Measurements from ENCODE around the gene PCDHB3. TPM values are rescaled to one million over a fixed set of nuclear protein-coding genes. Genes with fewer than 3 reads are reported as not detected.
"Not testable (repeated sequence)": the region's sequence is repeated elsewhere in the genome, so short reads cannot be mapped to it uniquely, and the experiment has no call there.

PCDHB3 gene
- total and polyA plus RNA-seq, 7 donors: 0.18 to 1.8 (median 0.69) TPM

DNA sequence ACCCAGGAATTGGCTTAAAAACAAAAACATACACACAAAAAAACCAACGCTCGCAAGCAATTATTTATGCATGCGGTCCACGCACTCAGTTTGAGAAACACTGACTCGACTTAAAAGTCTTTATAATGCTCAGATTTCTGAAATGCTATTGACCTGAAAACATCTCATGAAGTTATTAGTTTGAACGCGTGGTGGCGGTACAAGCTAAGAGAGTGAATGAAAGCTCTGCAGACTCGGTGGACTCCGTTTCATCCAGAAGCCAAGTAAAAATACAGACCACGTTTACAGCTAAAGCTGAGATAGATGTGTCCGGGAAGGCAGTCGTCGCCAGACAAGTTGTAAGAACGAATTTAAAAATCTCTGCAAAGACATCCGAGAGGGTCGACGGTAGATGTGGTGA is 49.5 kb downstream of the PCDHB3 start, which contains the start of gene PCDHB6:
TSS of gene PCDHB6 (plus strand) at position 246 of the 400 bp plus-strand sequence. CDS start 201 bp downstream, outside the sequence.
- ATAC-seq: no peak
- no peaks in the 10 kb centered on the region for H3K4me1 ChIP-seq
- no peak within 1 kb of the TSS for H3K27ac ChIP-seq
- WGBS, 3 donors: 9 to 13% (median 12%) methylated on average over 18 of the region's 18 CpGs
- peak within 1 kb of the TSS; percentile 27 for H3K4me3 ChIP-seq
- peaks cover 3% of the 10 kb centered on the region for H3K9me3 ChIP-seq
- peaks cover 0 to 7% (median 5%) of the 10 kb centered on the region in 3 donors for H3K27me3 ChIP-seq (ENCODE audit: insufficient read depth in 3 of 3, low read length in 2 of 3)
- DNase-seq: no peak
- H3K36me3 ChIP-seq (ENCODE audit: insufficient read depth in 1 of 2, low read depth in 1 of 2): no peaks in the 10 kb centered on the region
- TF ChIP-seq, protein P1, sequence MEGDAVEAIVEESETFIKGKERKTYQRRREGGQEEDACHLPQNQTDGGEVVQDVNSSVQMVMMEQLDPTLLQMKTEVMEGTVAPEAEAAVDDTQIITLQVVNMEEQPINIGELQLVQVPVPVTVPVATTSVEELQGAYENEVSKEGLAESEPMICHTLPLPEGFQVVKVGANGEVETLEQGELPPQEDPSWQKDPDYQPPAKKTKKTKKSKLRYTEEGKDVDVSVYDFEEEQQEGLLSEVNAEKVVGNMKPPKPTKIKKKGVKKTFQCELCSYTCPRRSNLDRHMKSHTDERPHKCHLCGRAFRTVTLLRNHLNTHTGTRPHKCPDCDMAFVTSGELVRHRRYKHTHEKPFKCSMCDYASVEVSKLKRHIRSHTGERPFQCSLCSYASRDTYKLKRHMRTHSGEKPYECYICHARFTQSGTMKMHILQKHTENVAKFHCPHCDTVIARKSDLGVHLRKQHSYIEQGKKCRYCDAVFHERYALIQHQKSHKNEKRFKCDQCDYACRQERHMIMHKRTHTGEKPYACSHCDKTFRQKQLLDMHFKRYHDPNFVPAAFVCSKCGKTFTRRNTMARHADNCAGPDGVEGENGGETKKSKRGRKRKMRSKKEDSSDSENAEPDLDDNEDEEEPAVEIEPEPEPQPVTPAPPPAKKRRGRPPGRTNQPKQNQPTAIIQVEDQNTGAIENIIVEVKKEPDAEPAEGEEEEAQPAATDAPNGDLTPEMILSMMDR (IDR thresholded peaks at IDR 0.05): no peak
- intact Hi-C loops (cut with DNase I): no loop called here

DNA sequence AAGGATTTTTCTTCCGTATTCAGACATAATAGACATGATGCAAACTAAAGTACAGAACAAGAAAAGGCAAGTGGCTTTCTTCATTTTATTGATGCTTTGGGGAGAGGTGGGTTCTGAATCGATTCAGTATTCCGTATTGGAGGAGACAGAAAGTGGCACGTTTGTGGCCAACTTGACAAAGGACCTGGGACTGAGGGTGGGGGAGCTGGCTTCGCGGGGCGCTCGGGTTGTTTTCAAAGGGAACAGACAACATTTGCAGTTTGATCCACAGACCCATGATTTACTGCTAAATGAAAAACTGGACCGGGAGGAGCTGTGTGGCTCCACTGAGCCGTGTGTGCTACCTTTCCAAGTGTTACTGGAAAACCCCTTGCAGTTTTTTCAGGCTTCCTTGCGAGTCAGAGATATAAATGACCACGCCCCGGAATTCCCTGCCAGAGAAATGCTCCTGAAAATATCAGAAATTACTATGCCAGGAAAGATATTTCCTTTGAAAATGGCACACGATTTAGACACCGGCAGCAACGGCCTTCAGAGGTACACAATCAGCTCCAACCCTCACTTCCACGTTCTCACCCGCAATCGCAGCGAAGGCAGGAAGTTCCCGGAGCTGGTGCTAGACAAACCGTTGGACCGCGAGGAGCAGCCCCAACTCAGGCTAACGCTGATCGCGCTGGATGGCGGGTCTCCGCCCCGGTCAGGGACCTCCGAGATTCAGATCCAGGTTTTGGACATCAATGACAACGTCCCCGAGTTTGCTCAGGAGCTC is 50.1 kb downstream of the PCDHB3 start:
- Histone ChIP-seq H3K27ac (no peak overlapping the region), H3K4me3 (peak overlapping the region; percentile 27), H3K4me1 (no peaks in the 10 kb centered on the region), H3K9me3 (peaks cover 5% of the 10 kb centered on the region), H3K36me3 (ENCODE audit: insufficient read depth in 1 of 2, low read depth in 1 of 2) (no peaks in the 10 kb centered on the region), H3K27me3 (ENCODE audit: insufficient read depth in 3 of 3, low read length in 2 of 3) (peaks cover 0 to 11% (median 7%) of the 10 kb centered on the region in 3 donors)
- intact Hi-C loops (cut with DNase I): no loop called here
- DNase-seq (no peak), ATAC-seq (no peak)
- TF ChIP-seq, protein P1 (IDR thresholded peaks at IDR 0.05): no peak
- WGBS, 3 donors: 31 to 40% (median 37%) methylated on average over 33 of the region's 33 CpGs

DNA sequence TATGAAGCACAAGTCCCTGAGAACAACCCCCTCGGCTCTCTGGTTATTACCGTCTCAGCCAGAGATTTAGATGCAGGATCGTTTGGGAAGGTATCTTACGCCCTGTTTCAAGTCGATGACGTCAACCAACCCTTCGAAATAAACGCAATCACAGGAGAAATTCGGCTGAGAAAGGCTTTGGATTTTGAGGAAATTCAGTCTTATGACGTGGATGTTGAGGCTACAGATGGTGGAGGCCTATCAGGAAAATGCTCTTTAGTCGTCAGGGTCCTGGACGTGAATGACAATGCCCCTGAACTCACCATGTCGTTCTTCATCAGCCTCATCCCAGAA is 50.7 kb downstream of the PCDHB3 start:
- Histone ChIP-seq H3K4me1 (no peaks in the 10 kb centered on the region), H3K9me3 (peaks cover 8% of the 10 kb centered on the region), H3K36me3 (ENCODE audit: insufficient read depth in 1 of 2, low read depth in 1 of 2) (no peaks in the 10 kb centered on the region), H3K27me3 (ENCODE audit: insufficient read depth in 3 of 3, low read length in 2 of 3) (peaks cover 0 to 13% (median 9%) of the 10 kb centered on the region in 3 donors), H3K4me3 (no peak overlapping the region), H3K27ac (no peak overlapping the region)
- intact Hi-C loops (cut with DNase I): no loop called here
- TF ChIP-seq, protein P1 (IDR thresholded peaks at IDR 0.05): no peak
- ATAC-seq (no peak), DNase-seq (no peak)
- WGBS, 3 donors: 32 to 37% (median 37%) methylated on average over 13 of the region's 13 CpGs

DNA sequence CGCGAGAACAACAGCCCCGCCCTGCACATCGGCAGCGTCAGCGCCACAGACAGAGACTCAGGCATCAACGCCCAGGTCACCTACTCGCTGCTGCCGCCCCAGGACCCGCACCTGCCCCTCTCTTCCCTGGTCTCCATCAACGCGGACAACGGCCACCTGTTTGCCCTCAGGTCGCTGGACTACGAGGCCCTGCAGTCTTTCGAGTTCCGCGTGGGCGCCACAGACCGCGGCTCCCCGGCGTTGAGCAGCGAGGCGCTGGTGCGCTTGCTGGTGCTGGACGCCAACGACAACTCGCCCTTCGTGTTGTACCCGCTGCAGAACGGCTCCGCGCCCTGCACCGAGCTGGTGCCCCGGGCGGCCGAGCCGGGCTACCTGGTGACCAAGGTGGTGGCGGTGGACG is 51.4 kb downstream of the PCDHB3 start:
- ATAC-seq; H3K4me3 ChIP-seq; intact Hi-C loops (cut with DNase I); H3K4me1 ChIP-seq; H3K27ac ChIP-seq; H3K36me3 ChIP-seq (ENCODE audit: insufficient read depth in 1 of 2, low read depth in 1 of 2); DNase-seq; H3K9me3 ChIP-seq: not testable (repeated sequence)
- 31 to 38% (median 38%) methylated on average over 32 to 39 of the region's 41 CpGs for WGBS, 3 donors
- peaks cover 0 to 16% (median 13%) of the 10 kb centered on the region in 3 donors for H3K27me3 ChIP-seq (ENCODE audit: insufficient read depth in 3 of 3, low read length in 2 of 3)

DNA sequence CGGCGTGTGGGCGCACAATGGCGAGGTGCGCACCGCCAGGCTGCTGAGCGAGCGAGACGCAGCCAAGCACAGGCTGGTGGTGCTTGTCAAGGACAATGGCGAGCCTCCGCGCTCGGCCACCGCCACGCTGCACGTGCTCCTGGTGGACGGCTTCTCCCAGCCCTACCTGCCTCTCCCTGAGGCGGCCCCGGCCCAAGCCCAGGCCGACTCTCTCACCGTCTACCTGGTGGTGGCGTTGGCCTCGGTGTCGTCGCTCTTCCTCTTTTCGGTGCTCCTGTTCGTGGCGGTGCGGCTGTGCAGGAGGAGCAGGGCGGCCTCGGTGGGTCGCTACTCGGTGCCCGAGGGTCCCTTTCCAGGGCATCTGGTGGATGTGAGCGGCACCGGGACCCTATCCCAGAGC is 51.8 kb downstream of the PCDHB3 start:
- H3K27ac ChIP-seq; H3K4me1 ChIP-seq; H3K4me3 ChIP-seq; intact Hi-C loops (cut with DNase I); H3K36me3 ChIP-seq (ENCODE audit: insufficient read depth in 1 of 2, low read depth in 1 of 2); H3K9me3 ChIP-seq; DNase-seq; ATAC-seq: not testable (repeated sequence)
- peaks cover 0 to 21% (median 13%) of the 10 kb centered on the region in 3 donors for H3K27me3 ChIP-seq (ENCODE audit: insufficient read depth in 3 of 3, low read length in 2 of 3)
- WGBS, 3 donors: 23 to 32% (median 24%) methylated on average over 27 to 36 of the region's 36 CpGs

Other genes with a start within 250 kb of the PCDHB3 start
- gene PCDHA10, start 244.6 kb upstream of the PCDHB3 start, total RNA-seq: under 1 TPM in 2 of 4 donors, not detected in 2; 0.11 to 0.12 TPM
- gene PCDHA10, start 244.6 kb upstream of the PCDHB3 start, polyA plus RNA-seq: under 1 TPM in 1 of 3 donors, not detected in 2; 0.05 TPM
- under 1 TPM in 1 of 4 donors, not detected in 3; 0.06 TPM for gene PCDHA11, start 231.5 kb upstream of the PCDHB3 start, total RNA-seq
- under 1 TPM in 2 of 3 donors, not detected in 1; 0.01 to 0.03 TPM for gene PCDHA11, start 231.5 kb upstream of the PCDHB3 start, polyA plus RNA-seq
- not detected for gene PCDHA12, start 225.2 kb upstream of the PCDHB3 start, total RNA-seq
- gene PCDHA12, start 225.2 kb upstream of the PCDHB3 start, polyA plus RNA-seq: under 1 TPM in 2 of 3 donors, not detected in 1; 0.01 to 0.06 TPM
- gene PCDHA13, start 218.3 kb upstream of the PCDHB3 start, total RNA-seq: not detected
- not detected for gene PCDHA13, start 218.3 kb upstream of the PCDHB3 start, polyA plus RNA-seq
- under 1 TPM; 0.07 to 0.36 (median 0.10) TPM for gene PCDHAC1, start 174.2 kb upstream of the PCDHB3 start, total RNA-seq
- under 1 TPM in 1 of 3 donors, not detected in 2; 0.01 TPM for gene PCDHAC1, start 174.2 kb upstream of the PCDHB3 start, polyA plus RNA-seq
- gene PCDHAC2, start 134.0 kb upstream of the PCDHB3 start, total RNA-seq: under 1 TPM; 0.11 to 0.62 (median 0.16) TPM
- under 1 TPM in 2 of 3 donors, not detected in 1; 0.01 to 0.03 TPM for gene PCDHAC2, start 134.0 kb upstream of the PCDHB3 start, polyA plus RNA-seq
- under 1 TPM in 1 of 4 donors, not detected in 3; 0.06 TPM for gene PCDHB1, start 49.1 kb upstream of the PCDHB3 start, total RNA-seq
- gene PCDHB1, start 49.1 kb upstream of the PCDHB3 start, polyA plus RNA-seq: under 1 TPM in 1 of 3 donors, not detected in 2; 0.01 TPM
- gene PCDHB2, start 5.9 kb upstream of the PCDHB3 start, total RNA-seq: 1 to 10 TPM in 2 of 4 donors, under 1 TPM in 2; 0.88 to 1.6 (median 1.2) TPM
- gene PCDHB2, start 5.9 kb upstream of the PCDHB3 start, polyA plus RNA-seq: under 1 TPM; 0.30 to 0.61 (median 0.31) TPM
- gene PCDHB4, start 21.3 kb downstream of the PCDHB3 start, total RNA-seq: 1 to 10 TPM in 3 of 4 donors, under 1 TPM in 1; 0.77 to 2.0 (median 1.8) TPM
- under 1 TPM; 0.31 to 0.80 (median 0.37) TPM for gene PCDHB4, start 21.3 kb downstream of the PCDHB3 start, polyA plus RNA-seq
- gene PCDHB5, start 34.7 kb downstream of the PCDHB3 start, total RNA-seq: under 1 TPM; 0.42 to 0.99 (median 0.60) TPM
- gene PCDHB5, start 34.7 kb downstream of the PCDHB3 start, polyA plus RNA-seq: under 1 TPM; 0.17 to 0.33 (median 0.27) TPM
- under 1 TPM; 0.12 to 0.34 (median 0.23) TPM for gene PCDHB6, start 49.6 kb downstream of the PCDHB3 start, total RNA-seq
- under 1 TPM; 0.08 to 0.11 (median 0.09) TPM for gene PCDHB6, start 49.6 kb downstream of the PCDHB3 start, polyA plus RNA-seq
- under 1 TPM; 0.19 to 0.59 (median 0.34) TPM for gene PCDHB7, start 72.2 kb downstream of the PCDHB3 start, total RNA-seq
- under 1 TPM; 0.08 to 0.18 (median 0.16) TPM for gene PCDHB7, start 72.2 kb downstream of the PCDHB3 start, polyA plus RNA-seq
- gene PCDHB8, start 77.3 kb downstream of the PCDHB3 start, total RNA-seq: under 1 TPM; 0.21 to 0.87 (median 0.57) TPM
- gene PCDHB8, start 77.3 kb downstream of the PCDHB3 start, polyA plus RNA-seq: under 1 TPM; 0.04 to 0.26 (median 0.16) TPM
- under 1 TPM; 0.56 to 0.94 (median 0.67) TPM for gene PCDHB16, start 81.9 kb downstream of the PCDHB3 start, total RNA-seq
- gene PCDHB16, start 81.9 kb downstream of the PCDHB3 start, polyA plus RNA-seq: under 1 TPM; 0.22 to 0.34 (median 0.23) TPM
- gene PCDHB9, start 86.7 kb downstream of the PCDHB3 start, total RNA-seq: under 1 TPM in 3 of 4 donors, not detected in 1; 0.15 to 0.58 (median 0.20) TPM
- gene PCDHB9, start 86.7 kb downstream of the PCDHB3 start, polyA plus RNA-seq: under 1 TPM; 0.09 to 0.15 (median 0.13) TPM
- under 1 TPM; 0.26 to 0.29 (median 0.26) TPM for gene PCDHB10, start 91.9 kb downstream of the PCDHB3 start, total RNA-seq
- under 1 TPM; 0.13 to 0.17 (median 0.14) TPM for gene PCDHB10, start 91.9 kb downstream of the PCDHB3 start, polyA plus RNA-seq
- 1 to 10 TPM in 2 of 4 donors, under 1 TPM in 2; 0.86 to 1.8 (median 1.1) TPM for gene PCDHB11, start 99.2 kb downstream of the PCDHB3 start, total RNA-seq
- gene PCDHB11, start 99.2 kb downstream of the PCDHB3 start, polyA plus RNA-seq: under 1 TPM; 0.08 to 0.13 (median 0.13) TPM
- gene PCDHB12, start 108.2 kb downstream of the PCDHB3 start, total RNA-seq: under 1 TPM; 0.44 to 0.96 (median 0.83) TPM
- under 1 TPM; 0.10 to 0.21 (median 0.21) TPM for gene PCDHB12, start 108.2 kb downstream of the PCDHB3 start, polyA plus RNA-seq
- under 1 TPM; 0.44 to 0.81 (median 0.62) TPM for gene PCDHB13, start 113.4 kb downstream of the PCDHB3 start, total RNA-seq
- under 1 TPM; 0.06 to 0.26 (median 0.18) TPM for gene PCDHB13, start 113.4 kb downstream of the PCDHB3 start, polyA plus RNA-seq
- under 1 TPM; 0.48 to 0.75 (median 0.50) TPM for gene PCDHB14, start 122.9 kb downstream of the PCDHB3 start, total RNA-seq
- under 1 TPM; 0.20 to 0.51 (median 0.32) TPM for gene PCDHB14, start 122.9 kb downstream of the PCDHB3 start, polyA plus RNA-seq
- 1 to 10 TPM in 2 of 4 donors, under 1 TPM in 2; 0.50 to 2.5 (median 0.91) TPM for gene PCDHB15, start 144.9 kb downstream of the PCDHB3 start, total RNA-seq
- under 1 TPM; 0.44 to 0.58 (median 0.45) TPM for gene PCDHB15, start 144.9 kb downstream of the PCDHB3 start, polyA plus RNA-seq
- under 1 TPM in 2 of 4 donors, not detected in 2; 0.19 to 0.32 TPM for gene SLC25A2, start 203.6 kb downstream of the PCDHB3 start, total RNA-seq
- under 1 TPM in 1 of 3 donors, not detected in 2; 0.04 TPM for gene SLC25A2, start 203.6 kb downstream of the PCDHB3 start, polyA plus RNA-seq
- gene TAF7, start 220.3 kb downstream of the PCDHB3 start, total RNA-seq: 100 to 1,000 TPM in 2 of 4 donors, 10 to 100 TPM in 2; 92.9 to 139 (median 117) TPM
- gene TAF7, start 220.3 kb downstream of the PCDHB3 start, polyA plus RNA-seq: 100 to 1,000 TPM; 112 to 249 (median 139) TPM
- gene PCDHGA1, start 230.0 kb downstream of the PCDHB3 start, total RNA-seq: 1 to 10 TPM in 1 of 4 donors, under 1 TPM in 3; 0.51 to 1.4 (median 0.65) TPM
- gene PCDHGA1, start 230.0 kb downstream of the PCDHB3 start, polyA plus RNA-seq: 1 to 10 TPM in 1 of 3 donors, under 1 TPM in 2; 0.27 to 2.1 (median 0.56) TPM
- gene PCDHGA2, start 238.3 kb downstream of the PCDHB3 start, total RNA-seq: 1 to 10 TPM; 1.2 to 1.8 (median 1.6) TPM
- gene PCDHGA2, start 238.3 kb downstream of the PCDHB3 start, polyA plus RNA-seq: 1 to 10 TPM in 1 of 3 donors, under 1 TPM in 2; 0.22 to 1.1 (median 0.25) TPM
- 1 to 10 TPM in 3 of 4 donors, under 1 TPM in 1; 0.97 to 2.4 (median 1.7) TPM for gene PCDHGA3, start 243.4 kb downstream of the PCDHB3 start, total RNA-seq
- gene PCDHGA3, start 243.4 kb downstream of the PCDHB3 start, polyA plus RNA-seq: under 1 TPM; 0.33 to 0.67 (median 0.34) TPM
- 1 to 10 TPM in 2 of 4 donors, under 1 TPM in 2; 0.71 to 1.8 (median 1.2) TPM for gene PCDHGB1, start 249.6 kb downstream of the PCDHB3 start, total RNA-seq
- gene PCDHGB1, start 249.6 kb downstream of the PCDHB3 start, polyA plus RNA-seq: under 1 TPM; 0.08 to 0.22 (median 0.12) TPM

Measured in psoas muscle (tissue), 8 donors.